Endothelial cell of umbilical vein (primary cell): ENCODE measurements around the gene LRRC23. TPM values are rescaled to one million over a fixed set of nuclear protein-coding genes. Genes with fewer than 3 reads are reported as not detected.

Experiments
- BruUV-seq: library from RNA; stranded (reverse); fragments of 400-500 nt; replicated peaks from 2 replicates; lab custom pipeline; 2021; lab: Mats Ljungman, UMichigan
- CTCF ChIA-PET: fragments of 300-600, 350-600 bp; sonication (Branson Sonifier 250); formaldehyde crosslinking; loops from one replicate; lab custom pipeline; 2021; ENCODE audit warnings: antibody characterized with exemption, inconsistent platforms; lab: Charles Lee
- POLR2A ChIA-PET: fragments of 300-600, 350-600 bp; sonication (Branson Sonifier 250); formaldehyde crosslinking; loops from one replicate; lab custom pipeline; 2021; ENCODE audit warnings: antibody characterized with exemption, inconsistent platforms; lab: Charles Lee
- DNase-seq: peaks from one replicate; pipeline ENCODE4 v3.0.0-alpha.2; 2011; ENCODE audit warnings: low read depth, low spot score
- FAIRE-seq: peaks from 2 replicates; lab custom pipeline; 2011; peaks lifted over from hg19 to GRCh38; lab: Jason Lieb, UNC
- H2AFZ ChIP-seq: 2 replicates; pipeline ENCODE4 v1.6.0; 2012; ENCODE audit warnings: low read depth, low read length, control low read depth, inconsistent platforms
- H3K27ac ChIP-seq: 2 replicates; pipeline ENCODE4 v1.5.1; 2011; ENCODE audit warnings: low read depth, mild to moderate bottlenecking, control low read depth, low read length, moderate library complexity; ENCODE audit not compliant: insufficient read depth
- H3K27me3 ChIP-seq, 2 experiments: 2 replicates each; pipeline versions ENCODE4 v1.6.0 to v1.6.1; 2011; ENCODE audit warnings: low read length in 2 of 2, mixed read lengths in 1 of 2; ENCODE audit not compliant: control insufficient read depth in 2 of 2, insufficient read depth in 2 of 2
- H3K36me3 ChIP-seq, 2 experiments: 2 replicates in 1 of 2; 3 replicates in 1 of 2; pipeline ENCODE4 v1.5.1; 2011; ENCODE audit warnings: low read length in 2 of 2, mild to moderate bottlenecking in 1 of 2, moderate library complexity in 1 of 2; ENCODE audit not compliant: control insufficient read depth in 2 of 2, insufficient read depth in 2 of 2; ENCODE audit errors: extremely low read depth in 1 of 2
- H3K4me1 ChIP-seq: 3 replicates; pipeline ENCODE4 v1.5.1; 2011; ENCODE audit warnings: mild to moderate bottlenecking, low read length; ENCODE audit not compliant: control insufficient read depth, insufficient read depth; ENCODE audit errors: extremely low read depth
- H3K4me2 ChIP-seq: 2 replicates; pipeline ENCODE4 v1.6.1; 2011; ENCODE audit warnings: low read length, control low read depth, mixed read lengths; ENCODE audit not compliant: insufficient read depth
- H3K4me3 ChIP-seq, 3 experiments: fragments of 200-600 bp in 1 of 3; sonication (generic), shearing (Covaris generic) in 1 of 3; replicated peaks in 1 of 3; 2 replicates each; pipeline ENCODE4 v1.5.1; 2011 to 2016; ENCODE audit warnings: control low read depth in 3 of 3, low read length in 3 of 3, mild to moderate bottlenecking in 2 of 3, inconsistent platforms in 1 of 3, low read depth in 1 of 3, moderate library complexity in 1 of 3; ENCODE audit not compliant: insufficient read depth in 1 of 3
- H3K79me2 ChIP-seq: 2 replicates; pipeline ENCODE4 v1.6.0; 2012; ENCODE audit warnings: low read length, inconsistent platforms; ENCODE audit not compliant: control insufficient read depth, insufficient read depth
- H3K9ac ChIP-seq: replicated peaks from 2 replicates; pipeline ENCODE3; 2011; ENCODE audit warnings: low read length, control low read depth; ENCODE audit not compliant: insufficient read depth; ENCODE audit errors: extremely low read depth
- H3K9me1 ChIP-seq: replicated peaks from 3 replicates; pipeline ENCODE4 v1.6.0; 2011; ENCODE audit warnings: mild to moderate bottlenecking, low read length; ENCODE audit not compliant: control insufficient read depth, insufficient read depth; ENCODE audit errors: extremely low read depth
- H3K9me3 ChIP-seq: replicated peaks from 2 replicates; pipeline ENCODE4 v1.5.1; 2012; ENCODE audit warnings: low read length, inconsistent platforms; ENCODE audit not compliant: control insufficient read depth, insufficient read depth
- H4K20me1 ChIP-seq: replicated peaks from 2 replicates; pipeline ENCODE3; 2011; ENCODE audit warnings: mild to moderate bottlenecking, low read length; ENCODE audit not compliant: control insufficient read depth, insufficient read depth; ENCODE audit errors: extremely low read depth
- CTCF ChIP-seq, 2 donors: IDR thresholded peaks; 1 replicate in 1 of 2; 2 replicates in 1 of 2; pipeline ENCODE4 v1.5.1; 2011; ENCODE audit warnings: low read length in 2 of 2, mild to moderate bottlenecking in 2 of 2, moderate library complexity in 2 of 2, control low read depth in 1 of 2, inconsistent platforms in 1 of 2, low read depth in 1 of 2; ENCODE audit not compliant: insufficient read depth in 1 of 2; ENCODE audit errors: extremely low read depth in 1 of 2
- EZH2 ChIP-seq: IDR thresholded peaks from 2 replicates; pipeline ENCODE4 v1.6.1; 2012; ENCODE audit warnings: borderline replicate concordance, low read depth, mild to moderate bottlenecking, moderate library complexity, low read length, inconsistent platforms; ENCODE audit not compliant: severe bottlenecking
- FOS ChIP-seq: IDR thresholded peaks from 2 replicates; pipeline ENCODE4 v1.6.1; 2011; ENCODE audit warnings: mild to moderate bottlenecking, low read length, moderate library complexity, borderline replicate concordance; ENCODE audit not compliant: insufficient read depth
- GATA2 ChIP-seq: IDR thresholded peaks from 2 replicates; pipeline ENCODE4 v1.7.0; 2011; ENCODE audit warnings: low read depth, mild to moderate bottlenecking, moderate library complexity, mixed read lengths, low read length; ENCODE audit not compliant: insufficient read length, insufficient read depth
- JUN ChIP-seq: IDR thresholded peaks from 2 replicates; pipeline ENCODE4 v1.6.1; 2011; ENCODE audit warnings: borderline replicate concordance, low read depth; ENCODE audit not compliant: insufficient read length, insufficient read depth
- MAX ChIP-seq: IDR thresholded peaks from 2 replicates; pipeline ENCODE4 v1.6.1; 2011; ENCODE audit not compliant: insufficient read depth, insufficient read length
- MYC ChIP-seq: IDR thresholded peaks from one replicate; pipeline ENCODE4 v1.6.1; 2011; ENCODE audit warnings: mild to moderate bottlenecking, low read depth, low read length
- POLR2A ChIP-seq: IDR thresholded peaks from 2 replicates; pipeline ENCODE4 v1.6.1; 2012; ENCODE audit warnings: low read depth, mild to moderate bottlenecking, control low read depth, low read length
- POLR2AphosphoS5 ChIP-seq: IDR thresholded peaks from 2 replicates; pipeline ENCODE4 v1.6.1; 2012; ENCODE audit warnings: low read depth, mild to moderate bottlenecking, control low read depth, low read length, moderate library complexity; ENCODE audit not compliant: insufficient read depth
- dilution Hi-C: fragments of 300-500 bp; cut with MboI; formaldehyde crosslinking; loops from one replicate; pipeline ENCODE4 v1.15.0; 2019; ENCODE audit warnings: low sequenced_read_pairs; ENCODE audit not compliant: extremely low pct_ligation_motif_present
- intact Hi-C: fragments of 100-400 bp; cut with micrococcal nuclease; formaldehyde crosslinking; loops from one replicate; pipeline ENCODE4 v1.10.0; 2022
- polyA plus RNA-seq, 4 experiments: library from polyadenylated mRNA; depleted of rRNA in 3 of 4; stranded (reverse) in 3 of 4; unstranded in 1 of 4; fragments of >200 nt; gene quantifications; 2 replicates each; pipeline versions ENCODE4 v1.2.1 to v1.2.3, GENCODE V29; 2011 to 2012; ENCODE audit warnings: missing spikeins in 1 of 4
- total RNA-seq: library from RNA; stranded (reverse); gene quantifications from 2 replicates; pipeline ENCODE4 v1.2.3, GENCODE V29; 2021

Gene LRRC23
- total and polyA plus RNA-seq, 2 donors (not counting 3 experiments of a cell fraction or from before 2014, with no cell fraction given), result 3.1 to 3.5 TPM

DNA sequence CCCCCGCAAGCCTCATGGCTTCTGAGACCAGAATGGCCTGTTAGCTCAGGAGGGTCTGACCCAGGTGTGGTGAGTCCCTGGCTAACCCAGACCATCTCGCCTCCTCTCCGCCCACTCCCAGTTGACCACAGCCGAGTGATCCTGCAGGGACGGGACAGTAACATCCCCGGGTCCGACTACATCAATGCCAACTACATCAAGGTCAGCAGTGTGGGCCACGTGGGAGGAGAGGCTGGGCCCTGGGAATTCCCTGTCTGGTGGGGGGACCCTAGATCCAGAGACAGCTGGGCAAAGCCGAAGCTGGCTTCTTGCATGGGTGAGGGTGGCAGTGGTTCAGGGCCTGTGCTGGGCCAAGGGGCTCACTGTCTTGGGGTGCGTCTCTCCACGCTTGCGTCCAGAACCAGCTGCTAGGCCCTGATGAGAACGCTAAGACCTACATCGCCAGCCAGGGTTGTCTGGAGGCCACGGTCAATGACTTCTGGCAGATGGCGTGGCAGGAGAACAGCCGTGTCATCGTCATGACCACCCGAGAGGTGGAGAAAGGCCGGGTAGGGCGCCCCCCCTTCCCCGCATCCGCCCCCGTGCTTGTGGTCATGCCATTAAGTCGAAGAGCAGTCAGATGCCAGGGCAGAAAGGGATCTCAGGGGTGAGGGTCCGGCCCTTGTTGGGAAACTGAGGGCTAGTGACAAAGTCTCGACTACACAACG lies 51.6 kb downstream of the LRRC23 start:
- H3K4me1 ChIP-seq, result peaks cover 24% of the 10 kb centered on the region
- H3K4me2 ChIP-seq, result no peak overlapping the region
- no peaks in the 10 kb centered on the region for H3K9me3 ChIP-seq
- H3K36me3 ChIP-seq, result no peaks in the 10 kb centered on the region
- no TSS peak for BruUV-seq
- H2AFZ ChIP-seq, result no peak overlapping the region
- H3K9me1 ChIP-seq, result no peaks in the 10 kb centered on the region
- H3K27me3 ChIP-seq, result no peaks in the 10 kb centered on the region
- H4K20me1 ChIP-seq, result no peaks in the 10 kb centered on the region
- no peak overlapping the region for H3K9ac ChIP-seq
- POLR2A ChIA-PET, result no interaction called here
- H3K4me3 ChIP-seq, result no peak overlapping the region
- intact Hi-C loops, result no loop called here
- TF ChIP-seq GATA2 (no peak), FOS (no peak), CTCF (IDR thresholded peaks at IDR 0.05; ENCODE audit: extremely low read depth in 1 of 2, insufficient read depth in 1 of 2, low read depth in 1 of 2, low read length in 2 of 2) (no peak), JUN (no peak), MYC (no peak), POLR2AphosphoS5 (no peak), POLR2A (no peak), MAX (no peak), EZH2 (no peak)
- CTCF ChIA-PET, result interaction anchor here (1.0 to 2.2 kb wide), 3 partner anchors 9 to 12 kb away, joined by 4 to 12 read pairs (median 7); partner anchors contain the start of genes C12orf57 and RNU7-1
- H3K79me2 ChIP-seq, result no peaks in the 10 kb centered on the region
- dilution Hi-C loops, result no loop called here
- no peak overlapping the region for H3K27ac ChIP-seq
- no peak for FAIRE-seq
- DNase-seq, result no peak
